Stimulated activated CD4-positive, alpha-beta T cell treated with anti-CD3 and anti-CD28 coated beads, TNF-alpha, amount 100 ng/mL, for 4 hours (primary cell): ENCODE measurements around the gene FAM114A1.
"Not testable (repeated sequence)": the region's sequence is repeated elsewhere in the genome, so short reads cannot be mapped to it uniquely, and the experiment has no call there.

Experiments used
- DNase-seq, 3 experiments: peaks; one replicate each; pipeline ENCODE4 v3.0.0-alpha.2; 2020; ENCODE audit warnings: low read depth in 3 of 3

Gene FAM114A1

DNA sequence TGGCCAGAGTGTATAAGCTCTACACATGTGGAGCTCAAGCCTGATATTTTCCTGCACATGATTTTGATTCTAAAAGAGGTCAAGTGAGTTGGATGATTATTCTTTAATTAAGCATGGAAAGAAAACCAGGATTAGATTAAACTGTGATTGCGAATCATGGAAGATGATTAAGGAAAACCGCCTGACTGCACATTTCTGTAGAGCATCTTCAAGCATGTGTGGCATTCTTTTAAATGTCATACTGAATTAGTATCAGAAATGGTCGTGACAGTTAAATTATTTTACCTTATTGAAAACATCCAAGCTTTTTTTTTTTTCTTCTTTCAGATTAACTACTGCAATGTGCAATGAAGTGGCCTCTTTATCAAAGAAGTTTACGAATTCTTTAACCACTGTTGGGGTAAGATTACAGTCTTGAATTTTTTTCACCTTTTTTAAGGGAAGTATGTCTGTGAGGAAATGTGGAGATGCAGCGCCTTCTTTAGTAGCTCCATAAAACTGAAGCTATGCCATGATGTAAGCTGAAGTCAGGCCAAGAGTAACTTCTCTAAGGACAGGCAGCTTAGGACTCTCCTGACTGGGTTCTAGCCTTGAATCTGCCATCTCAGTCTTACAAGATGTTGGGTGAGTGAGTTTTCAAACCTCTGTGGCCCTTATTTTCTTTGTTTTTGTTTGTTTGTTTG is 67.9 kb downstream of the FAM114A1 start:
- no peak for DNase-seq

DNA sequence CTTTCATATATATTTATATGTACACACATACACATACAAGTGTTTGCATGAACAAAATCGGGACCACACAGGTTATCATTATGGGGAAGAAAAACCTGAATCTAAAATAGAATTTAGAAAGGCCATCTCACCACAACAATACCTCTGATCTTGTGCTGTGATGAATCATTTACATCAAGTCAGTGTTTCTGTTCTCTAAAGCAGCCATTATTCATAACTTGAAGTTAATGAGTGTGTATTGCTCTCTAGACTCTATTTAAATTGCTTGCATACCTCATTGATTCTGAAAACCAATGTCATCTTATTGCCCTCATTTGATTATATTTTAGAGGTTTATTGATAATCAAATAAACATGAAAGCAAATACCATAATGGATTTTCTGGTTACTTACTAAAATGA is 71.6 kb downstream of the FAM114A1 start:
- no peak for DNase-seq

DNA sequence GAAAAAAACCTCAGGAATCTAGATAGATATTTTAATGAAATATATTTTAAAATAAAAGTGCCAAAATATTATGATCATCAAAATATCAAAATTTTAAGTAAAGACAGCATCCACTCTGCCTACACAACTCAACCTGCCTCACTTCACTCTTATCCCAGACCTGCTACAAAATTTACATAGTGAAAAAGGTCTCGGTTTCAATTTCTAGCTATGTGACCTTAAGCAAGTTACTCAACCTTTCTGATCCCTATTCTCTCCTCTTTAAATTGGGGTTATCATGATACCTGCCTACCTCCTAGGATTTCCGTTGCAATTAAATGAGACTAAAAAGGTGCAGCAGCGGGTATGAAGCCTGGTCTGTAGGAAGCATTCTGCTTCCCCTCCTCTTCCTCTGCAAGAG is 72.9 kb downstream of the FAM114A1 start:
- DNase-seq, result no peak

DNA sequence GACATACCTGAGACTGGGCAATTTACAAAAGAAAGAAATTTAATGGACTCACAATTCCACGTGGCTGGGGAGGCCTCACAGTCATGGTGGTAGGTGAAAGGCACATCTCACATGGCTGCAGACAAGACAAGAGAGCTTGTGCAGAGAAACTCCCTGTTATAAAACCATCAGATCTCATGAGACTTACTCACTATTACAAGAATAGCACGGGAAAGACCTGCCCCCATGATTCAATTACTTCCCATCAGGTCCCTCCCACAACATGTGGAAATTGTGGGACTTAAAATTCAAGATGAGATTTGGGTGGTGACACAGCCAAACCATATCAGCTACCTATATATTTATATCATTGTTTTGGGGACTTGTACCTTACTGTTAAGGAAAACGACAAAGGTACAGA is 74.3 kb downstream of the FAM114A1 start:
- not testable (repeated sequence) for DNase-seq

DNA sequence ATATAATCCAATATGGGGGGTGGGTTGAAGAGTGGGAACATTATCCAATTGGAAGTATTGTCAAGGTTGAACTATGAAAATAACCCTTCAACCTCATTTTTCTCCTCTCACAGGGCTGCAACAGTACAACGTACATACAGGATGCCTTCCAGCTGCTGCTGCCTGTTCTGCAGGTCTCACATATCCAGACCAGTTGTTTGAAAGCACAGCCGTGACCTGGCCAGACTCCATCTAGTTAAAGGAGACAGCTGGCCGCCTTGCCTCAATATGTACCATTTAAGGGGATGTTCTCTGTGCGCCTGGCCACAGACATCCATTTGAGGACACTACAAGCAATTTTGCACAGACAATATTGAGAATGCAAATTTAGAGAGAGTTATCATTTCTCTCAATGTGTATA is 75.7 kb downstream of the FAM114A1 start:
- no peak for DNase-seq

DNA sequence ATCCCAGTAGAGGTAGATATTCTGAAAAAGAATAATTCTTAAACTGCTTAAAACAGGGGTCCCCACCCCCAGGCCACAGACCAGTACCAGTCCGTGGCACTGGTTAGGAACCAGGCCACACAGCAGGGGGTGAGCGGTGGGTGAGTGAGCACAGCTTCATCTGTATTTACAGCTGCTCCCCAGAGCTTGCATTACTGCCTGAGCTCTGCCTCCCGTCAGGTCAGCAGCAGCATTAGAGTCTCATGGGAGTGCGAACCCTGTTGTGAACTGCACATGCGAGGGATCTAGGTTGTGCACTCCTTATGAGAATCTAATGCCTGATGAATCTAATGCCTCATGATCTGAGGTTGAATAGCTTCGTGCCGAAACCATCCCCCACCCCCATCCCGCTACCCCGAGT is 76.8 kb downstream of the FAM114A1 start:
- no peak for DNase-seq

DNA sequence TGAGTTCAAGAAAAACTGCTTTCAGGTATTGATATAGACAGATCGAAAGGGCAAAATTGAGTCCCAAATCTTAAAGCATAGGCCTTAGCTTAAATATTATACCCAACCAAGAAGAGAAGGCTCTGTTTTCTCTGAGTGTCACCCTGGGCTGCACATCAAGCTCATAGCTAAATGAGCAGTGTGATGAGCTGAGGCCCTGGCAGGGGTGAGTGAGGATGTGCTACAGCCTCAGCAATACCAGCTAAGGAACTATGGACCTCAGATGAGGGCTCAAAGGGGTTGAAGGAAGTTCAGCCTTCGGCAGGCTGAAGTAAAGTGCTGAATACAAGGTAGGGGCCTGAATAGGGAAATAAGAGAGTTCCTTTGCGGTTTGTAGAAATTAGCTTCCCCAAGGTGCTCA is 79.3 kb downstream of the FAM114A1 start:
- no peak for DNase-seq

DNA sequence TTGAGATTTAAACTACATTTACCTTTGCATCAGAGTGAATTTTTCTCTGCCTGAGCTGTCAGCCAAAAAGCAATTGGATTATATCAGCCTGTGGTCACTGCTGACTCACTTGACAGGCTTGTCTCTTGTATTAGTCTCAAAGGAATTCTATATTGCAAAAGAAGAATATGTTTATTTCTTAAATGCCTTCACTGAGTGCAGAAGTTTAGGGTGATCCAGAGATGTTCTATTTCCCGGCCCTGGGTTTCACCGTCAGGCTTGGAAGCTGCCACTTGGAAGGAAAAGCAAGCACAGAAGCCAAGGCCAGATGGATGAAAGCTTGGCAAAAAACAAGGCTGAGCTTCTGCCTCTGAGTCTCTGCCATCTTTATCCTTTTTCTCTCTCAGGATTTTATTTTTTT is 80.9 kb downstream of the FAM114A1 start:
- DNase-seq, result no peak

DNA sequence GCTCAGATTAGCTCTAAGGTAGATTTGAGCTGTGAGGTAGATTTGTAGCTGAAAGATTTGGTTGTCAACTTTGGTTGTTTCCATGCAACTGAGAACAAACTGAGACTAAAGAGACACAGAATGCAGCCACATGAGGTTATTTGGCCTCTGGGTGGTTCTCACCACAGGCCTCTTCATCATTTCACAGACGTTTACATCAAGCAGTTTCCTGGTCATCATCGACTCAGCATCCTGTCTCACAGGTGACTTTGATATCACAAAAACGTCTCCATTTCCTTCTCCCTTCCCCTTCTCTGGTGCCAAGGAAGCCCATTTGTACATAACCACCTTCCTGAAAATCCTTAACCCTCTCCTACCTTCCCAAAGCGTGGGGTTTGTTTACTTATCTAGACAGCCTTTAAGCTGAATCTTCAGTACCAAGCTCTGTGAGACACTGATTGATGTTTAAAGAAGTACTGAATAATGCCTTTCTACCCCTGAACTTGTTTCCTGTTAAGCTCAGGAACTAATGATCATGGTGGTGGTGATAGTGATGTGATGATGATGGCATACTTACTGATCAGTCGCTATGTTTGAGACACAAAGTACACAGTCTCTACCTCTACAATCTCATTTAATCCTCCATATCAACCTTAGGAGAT is 81.9 kb downstream of the FAM114A1 start:
- no peak for DNase-seq

DNA sequence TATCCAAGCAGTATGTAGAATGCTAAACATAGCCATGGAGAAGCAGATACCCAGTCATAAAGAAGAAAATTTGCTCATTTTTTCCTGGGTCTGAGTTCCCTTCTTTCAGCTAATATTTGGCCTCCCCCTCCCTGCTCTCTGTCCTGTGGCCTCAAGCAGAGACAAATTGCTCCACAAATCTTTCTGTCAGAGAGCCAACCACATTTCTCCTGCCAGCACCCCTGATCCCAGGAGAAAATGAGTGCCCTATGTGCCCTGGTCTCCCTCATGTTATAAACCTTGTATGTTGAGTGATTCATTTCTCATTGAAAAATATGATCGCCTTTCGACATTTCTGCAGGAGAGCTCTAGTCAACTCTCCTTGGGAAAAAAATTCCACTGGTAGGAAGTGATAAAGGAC is 82.6 kb downstream of the FAM114A1 start:
- DNase-seq, result no peak

DNA sequence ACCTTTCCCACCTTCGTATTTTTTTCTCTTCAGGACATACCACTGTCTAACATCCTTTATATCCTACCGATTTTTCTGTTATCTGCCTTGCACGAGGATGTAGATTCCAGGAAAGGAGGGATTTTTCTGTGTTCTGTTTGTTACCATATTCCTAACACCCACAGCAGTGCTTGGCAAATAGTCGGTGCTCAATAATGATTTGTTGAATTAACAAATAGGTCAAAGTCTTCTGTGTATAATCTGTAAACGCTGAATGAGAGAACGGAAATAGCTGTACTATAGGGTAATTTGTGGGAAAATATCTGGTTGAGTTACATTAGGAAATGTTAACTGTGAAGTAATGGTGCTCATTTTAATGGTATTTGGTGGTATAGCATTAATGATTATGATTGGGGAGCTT is 83.1 kb downstream of the FAM114A1 start:
- no peak for DNase-seq

DNA sequence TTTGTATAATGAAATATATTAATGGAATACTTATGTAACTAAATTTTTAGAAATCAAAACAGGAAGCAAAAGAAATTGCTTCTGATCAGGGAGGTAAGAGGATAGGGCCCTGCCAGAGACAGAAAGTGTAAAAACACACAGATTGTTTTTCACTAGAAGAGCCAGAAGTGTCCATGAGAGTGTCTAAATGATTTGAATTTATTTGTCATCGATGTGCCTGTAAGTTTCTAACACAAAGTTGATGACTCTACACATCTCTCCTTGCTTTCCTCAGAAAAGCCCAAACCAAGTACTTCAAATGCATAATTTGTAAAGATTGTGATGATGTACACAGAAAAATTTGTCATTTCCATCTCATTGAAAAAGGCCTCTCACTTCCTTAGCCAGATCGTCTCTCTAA is 84.0 kb downstream of the FAM114A1 start:
- no peak for DNase-seq

DNA sequence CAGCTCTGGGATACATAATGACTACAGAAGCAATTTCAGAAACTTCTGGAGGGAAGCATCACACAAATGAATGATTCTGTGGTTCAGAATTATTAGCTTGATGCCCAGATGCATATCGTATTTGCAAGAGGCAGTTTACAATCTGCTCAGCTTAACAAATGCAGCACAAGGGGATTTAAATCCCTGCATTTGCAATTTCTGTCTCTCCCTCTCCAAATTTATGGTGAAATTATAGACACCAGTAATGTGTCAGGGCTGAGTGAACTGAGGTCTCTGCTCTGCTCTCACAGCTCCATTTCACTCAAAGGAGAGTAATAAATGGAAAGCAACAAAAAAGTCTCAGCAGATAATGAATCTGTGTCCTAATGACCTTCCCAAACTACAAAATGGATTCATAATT is 84.4 kb downstream of the FAM114A1 start:
- DNase-seq, result no peak

DNA sequence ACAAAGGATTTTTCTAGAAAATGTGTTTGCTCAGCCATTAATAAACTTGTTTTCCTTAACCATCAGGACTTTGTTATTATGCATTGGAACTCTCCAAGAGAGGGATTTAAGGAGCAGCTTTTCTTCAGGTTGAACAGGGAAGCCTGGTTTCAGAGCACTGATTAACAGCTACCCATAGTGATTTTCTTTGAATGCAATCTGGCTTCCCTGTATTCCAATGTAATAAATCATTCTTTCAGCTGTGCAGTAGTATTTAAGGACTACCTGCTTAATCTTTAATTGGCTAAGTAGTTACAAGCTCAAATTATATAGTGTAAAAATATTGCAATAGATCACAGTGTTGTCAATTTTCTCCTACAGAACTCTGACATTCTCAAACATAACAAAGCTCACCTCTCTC is 87.1 kb downstream of the FAM114A1 start:
- no peak for DNase-seq

DNA sequence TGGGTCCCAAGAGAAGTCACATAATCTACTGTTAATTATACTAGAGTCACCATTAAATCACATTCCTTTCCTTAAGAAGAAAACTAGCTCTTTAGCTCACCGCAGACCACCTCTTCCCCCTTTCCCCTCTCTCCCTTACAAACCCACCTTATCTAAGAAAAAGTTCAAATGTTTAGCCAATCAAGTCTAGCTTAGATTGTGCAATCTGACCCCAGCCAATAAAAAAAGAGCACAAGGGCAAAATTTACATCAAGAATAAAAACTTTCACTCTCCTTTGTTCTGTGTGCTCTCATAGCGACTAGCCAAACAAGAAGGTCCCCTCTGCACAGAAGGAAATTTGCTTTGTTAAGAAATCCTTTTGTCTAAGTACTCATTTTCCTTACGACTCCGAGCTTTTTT is 88.4 kb downstream of the FAM114A1 start:
- DNase-seq, result no peak

DNA sequence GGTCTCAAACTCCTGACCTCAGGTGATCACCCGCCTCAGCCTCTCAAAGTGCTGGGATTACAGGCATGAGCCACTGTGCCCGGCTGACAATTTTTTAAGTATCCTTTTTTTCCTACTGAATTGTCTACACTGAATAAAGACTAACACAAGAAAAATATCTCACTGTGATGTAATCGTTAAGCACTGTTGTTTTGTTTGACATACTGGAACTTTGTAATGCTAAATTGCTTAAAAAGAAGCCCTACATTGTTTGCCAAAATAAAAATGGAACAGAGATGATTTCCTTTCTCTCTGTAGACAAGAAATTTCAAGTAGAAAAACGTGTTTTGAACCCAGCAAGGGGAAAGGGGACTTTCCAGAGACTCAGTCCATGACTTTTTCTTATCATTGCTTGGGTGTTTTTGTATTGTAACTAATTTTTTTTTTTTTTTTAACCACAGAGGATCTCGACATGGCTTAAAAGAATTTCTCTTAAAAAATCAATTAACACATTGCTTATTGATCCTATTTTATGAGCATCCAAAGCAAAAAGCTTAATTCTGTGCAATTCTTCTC is 89.7 kb downstream of the FAM114A1 start:
- DNase-seq, result no peak

DNA sequence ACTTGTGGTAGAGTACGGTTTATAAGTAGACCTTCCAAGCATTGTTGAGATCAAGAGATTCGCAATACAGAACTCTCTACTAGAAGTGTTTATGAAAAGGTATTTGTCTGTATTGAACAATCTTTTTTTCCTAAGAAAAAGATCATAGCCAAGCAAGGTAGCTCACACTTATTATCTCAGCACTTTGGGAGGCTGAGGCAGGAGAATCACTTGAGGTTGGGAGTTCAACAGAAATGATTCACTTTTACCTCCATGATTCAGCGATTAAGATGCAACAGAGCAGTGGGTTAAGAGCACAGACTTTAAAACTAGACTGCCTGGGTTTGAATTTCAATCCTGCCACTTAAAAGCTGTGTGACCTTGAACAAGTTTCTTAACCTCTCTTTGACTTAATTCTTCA is 90.3 kb downstream of the FAM114A1 start:
- no peak for DNase-seq

DNA sequence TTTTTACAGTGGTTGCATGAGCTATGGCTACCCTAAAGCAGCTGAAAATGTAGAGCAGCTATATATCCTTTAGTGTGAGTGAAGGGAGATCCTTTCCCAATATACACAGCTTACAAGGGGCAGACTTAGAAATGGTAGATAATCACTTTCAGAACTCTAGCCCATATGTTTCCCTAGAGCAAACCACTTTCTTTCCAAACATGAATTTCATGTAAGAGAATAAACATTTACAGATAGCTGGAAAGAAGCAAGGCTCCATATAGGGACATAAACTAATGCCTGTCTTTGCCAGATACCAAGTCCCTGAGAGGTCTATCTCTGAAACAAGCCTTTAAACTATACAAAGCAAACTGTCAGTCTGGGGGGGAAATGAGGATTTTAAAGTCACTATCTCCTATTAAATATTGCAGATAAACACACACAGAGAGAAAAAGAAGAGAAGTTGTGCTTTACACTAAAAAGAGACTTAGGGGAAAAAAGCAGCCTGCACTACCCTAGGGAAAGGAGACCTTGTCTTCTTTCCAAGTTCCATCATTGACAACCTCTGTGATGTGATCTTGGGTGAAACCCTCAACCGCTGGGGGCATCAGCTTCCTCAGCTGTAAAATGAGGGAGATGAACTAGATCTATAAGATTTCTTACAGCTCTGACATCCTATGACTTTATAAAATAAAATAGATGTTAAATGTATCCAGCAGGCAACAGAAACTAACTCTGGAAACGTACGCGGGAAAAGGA is 91.0 kb downstream of the FAM114A1 start:
- no peak for DNase-seq

DNA sequence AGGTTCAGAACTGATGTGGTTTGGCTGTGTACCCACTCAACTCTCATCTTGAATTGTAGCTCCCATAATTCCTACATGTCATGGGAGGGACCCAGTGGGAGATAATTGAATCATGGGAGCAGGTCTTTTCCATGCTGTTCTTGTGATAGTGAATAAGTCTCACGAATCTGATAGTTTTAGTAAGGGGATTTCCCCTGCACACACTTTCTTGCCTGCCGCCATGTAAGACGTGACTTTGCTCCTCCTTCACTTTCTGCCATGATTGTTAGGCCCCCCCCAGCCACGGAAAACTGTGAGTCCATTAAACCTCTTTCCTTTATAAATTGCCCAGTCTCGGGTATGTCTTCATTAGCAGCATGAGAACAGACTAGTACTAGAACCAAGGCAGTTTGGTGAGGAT is 91.6 kb downstream of the FAM114A1 start:
- not testable (repeated sequence) for DNase-seq

DNA sequence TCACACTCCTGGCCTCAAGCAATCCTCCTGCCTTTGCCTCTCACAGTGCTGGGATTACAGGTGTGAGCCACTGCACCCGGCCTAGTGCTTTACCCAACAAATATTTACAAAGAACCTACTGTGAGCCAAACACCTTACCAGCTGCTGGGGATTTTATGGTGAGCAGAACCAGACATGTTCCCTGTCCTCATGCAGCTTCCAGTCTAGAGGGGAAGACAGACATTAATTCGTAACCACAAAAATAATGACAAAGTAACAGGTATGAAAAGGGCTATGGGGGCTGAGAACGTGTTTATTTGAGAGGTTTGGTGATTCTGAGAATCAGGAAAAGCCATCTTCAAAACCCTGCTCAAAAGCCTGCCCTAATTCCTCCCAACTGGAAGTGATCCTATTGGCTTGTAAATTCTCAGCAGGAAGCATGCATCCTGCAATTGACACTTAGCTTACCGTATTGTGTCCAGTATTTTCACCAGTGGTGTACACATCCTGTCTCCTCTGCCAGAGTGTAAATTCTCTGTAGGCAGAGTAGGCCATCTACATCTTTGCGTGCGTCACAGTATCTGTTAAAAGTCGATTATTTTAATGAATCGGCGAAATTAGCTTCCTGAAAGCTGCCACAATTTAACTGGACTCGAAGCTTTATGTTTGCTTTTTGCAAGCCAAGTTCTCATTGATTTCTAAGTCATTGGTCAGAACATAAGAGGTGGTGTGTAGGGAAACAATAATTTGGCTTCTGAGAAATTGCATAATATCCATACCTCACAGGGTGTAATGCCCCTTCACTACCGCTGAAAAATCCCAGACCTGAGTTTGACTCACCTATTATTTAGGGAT is 97.6 kb downstream of the FAM114A1 start:
- no peak for DNase-seq

DNA sequence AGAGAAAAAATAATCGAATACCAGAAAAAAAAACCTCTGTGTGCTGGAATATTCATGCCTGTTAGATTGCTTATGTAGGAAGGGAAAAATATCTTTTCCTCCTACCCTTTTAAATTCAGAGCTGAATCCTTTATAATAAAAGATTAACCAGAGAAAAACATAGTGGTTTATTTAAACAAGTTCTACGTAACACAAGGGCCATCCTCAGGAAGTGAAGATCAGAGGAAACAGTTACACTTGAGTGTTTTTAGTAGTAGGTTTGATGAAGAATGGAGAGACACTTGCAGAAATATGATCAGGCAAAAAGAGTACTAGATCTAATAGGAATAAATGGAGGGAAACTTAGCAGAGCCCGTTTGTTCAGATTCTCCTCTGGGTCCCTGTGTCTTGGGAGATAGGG is 98.3 kb downstream of the FAM114A1 start:
- DNase-seq, result no peak
